NCI-H2029 (cell line): ENCODE measurements around the gene HDC.

ENCODE experiments used
- DNase-seq: peaks from one replicate; lab custom pipeline; 2025; lab: John Stamatoyannopoulos, UW

Gene HDC

GRCh38 chr15:50225938-50226337, 39.6 kb downstream of the HDC start:
- no peak for DNase-seq

GRCh38 chr15:50225057-50225456, 40.5 kb downstream of the HDC start:
- DNase-seq, result no peak

DNA sequence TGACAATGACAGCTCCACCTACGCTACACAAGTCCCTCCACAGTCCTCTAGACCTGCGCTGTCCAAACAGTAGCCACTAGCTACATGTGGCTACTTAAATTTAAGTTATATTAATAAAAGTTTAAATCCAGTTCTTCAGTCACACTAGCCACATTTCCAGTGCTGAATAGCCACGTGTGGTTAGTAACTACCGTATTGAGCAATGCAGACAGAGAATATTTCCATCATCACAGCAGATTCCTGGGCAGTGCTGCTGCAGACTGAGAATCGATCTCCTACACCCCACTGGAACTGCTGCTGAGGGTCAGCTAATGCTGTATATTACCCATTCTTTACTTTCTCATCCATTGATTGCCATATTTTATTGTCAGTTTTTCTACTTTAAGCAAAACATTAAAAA, 40.9 kb downstream of the HDC start:
- DNase-seq, result no peak

GRCh38 chr15:50222181-50222580, 43.3 kb downstream of the HDC start:
- no peak for DNase-seq

- peak; percentile 6 for DNase-seq
Measured at GRCh38 chr15:50219820-50220219, 45.7 kb downstream of the HDC start.

DNA sequence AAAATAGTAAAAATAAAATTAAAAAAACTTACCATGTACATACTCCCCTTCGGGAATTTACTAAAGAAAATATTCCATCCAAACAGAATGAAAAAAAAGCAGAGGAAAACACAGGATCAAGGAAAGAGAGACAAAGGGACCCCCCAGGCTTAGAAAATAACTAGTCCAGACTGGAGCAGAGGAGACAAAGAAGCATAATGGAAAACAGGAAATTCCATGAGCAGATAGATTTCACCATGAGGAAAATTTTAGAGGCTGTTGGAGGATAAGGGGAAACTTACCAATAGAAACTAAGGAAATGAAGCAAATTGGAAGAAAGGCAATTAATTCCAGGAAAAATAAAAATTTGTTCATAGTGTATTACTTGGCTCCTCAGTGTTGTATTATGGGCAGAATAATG, 46.8 kb downstream of the HDC start:
- no peak for DNase-seq

GRCh38 chr15:50218291-50218690, 47.2 kb downstream of the HDC start:
- no peak for DNase-seq

DNA sequence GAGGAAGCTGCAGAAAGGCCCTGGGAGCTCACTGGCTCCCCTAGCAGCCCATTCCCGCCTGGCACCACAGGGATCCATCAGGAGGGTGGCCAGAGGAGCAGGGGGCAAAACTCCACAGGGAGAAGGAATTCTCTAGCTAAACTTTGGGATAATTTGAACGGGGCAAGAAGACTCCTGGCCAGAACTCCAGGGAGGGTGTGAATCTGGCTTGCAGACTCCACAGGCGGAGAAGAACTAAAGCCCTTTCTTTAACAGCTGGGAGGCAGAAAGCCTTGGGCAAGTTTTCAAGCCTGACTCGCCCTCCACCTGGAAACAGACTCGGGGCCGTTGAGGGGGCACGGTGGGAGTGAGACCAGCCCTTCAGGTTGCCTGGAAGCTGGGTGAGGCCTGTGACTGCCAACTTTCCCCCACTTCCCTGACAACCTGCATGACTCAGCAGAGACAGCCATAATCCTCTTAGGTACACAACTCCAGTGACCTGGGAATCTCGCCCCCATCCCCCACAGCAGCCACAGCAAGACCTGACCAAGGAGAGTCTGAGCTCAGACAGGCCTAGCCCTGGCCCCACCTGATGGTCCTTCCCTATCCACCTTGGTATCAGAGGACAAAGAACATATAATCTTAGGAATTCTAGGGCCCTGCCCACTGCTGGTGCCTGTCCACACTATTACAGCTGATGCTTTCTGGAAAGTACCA, 54.9 kb downstream of the HDC start:
- DNase-seq, result no peak

GRCh38 chr15:50209809-50210208, 55.7 kb downstream of the HDC start:
- no peak for DNase-seq

- DNase-seq, result no peak
Measured at GRCh38 chr15:50206020-50206419, 59.5 kb downstream of the HDC start.

- no peak for DNase-seq
Measured at GRCh38 chr15:50202003-50202402, 63.5 kb downstream of the HDC start.

- DNase-seq, result no peak
Measured at GRCh38 chr15:50192926-50193620, 72.5 kb downstream of the HDC start.

DNA sequence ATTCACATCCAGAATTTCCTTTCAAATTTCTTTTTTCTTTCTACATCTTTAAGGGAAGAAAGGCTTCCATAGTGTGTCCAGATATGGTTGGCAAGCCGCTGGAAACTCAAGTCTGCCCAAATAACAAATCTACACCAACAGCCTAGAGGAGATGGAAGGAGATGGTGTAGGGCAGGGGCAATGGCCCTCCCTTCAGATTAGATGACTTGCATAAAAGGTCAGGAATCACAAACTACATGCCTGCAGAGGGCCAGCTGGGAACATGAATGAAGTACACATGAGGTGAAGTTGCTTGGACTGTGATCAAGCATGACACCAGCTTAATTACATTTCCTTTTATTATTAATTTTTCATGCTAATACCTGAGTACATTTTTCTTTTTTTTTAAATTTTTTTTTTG, 73.4 kb downstream of the HDC start:
- no peak for DNase-seq
